Measurements from ENCODE around the gene SLC25A21.
A peak's percentile ranks its signal among the peaks of the same experiment; 100 is the strongest.

Gene SLC25A21

DNA sequence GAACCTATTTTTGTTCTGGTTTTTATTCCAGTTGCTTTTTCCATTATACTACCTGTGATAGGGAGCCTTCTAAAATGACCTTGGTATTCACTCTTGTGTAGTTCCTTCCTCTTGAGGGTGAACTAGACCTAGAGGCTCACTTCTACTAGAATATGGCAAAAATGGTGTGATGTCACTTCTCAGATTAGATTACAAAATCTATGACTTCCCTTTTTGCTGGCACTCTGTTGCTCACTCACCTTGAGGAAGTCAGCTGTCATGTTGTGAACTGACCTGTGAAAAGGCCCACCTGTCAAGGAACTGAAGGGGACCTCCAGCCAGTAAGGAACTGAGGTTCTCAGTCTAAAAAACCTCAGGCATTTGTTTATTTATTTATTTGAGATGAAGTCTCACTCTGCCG is 31.0 kb upstream of the SLC25A21 start:
- ChIA-PET POLR2A (no interaction called here), CTCF (interaction anchor here (4.6 kb wide), 1 partner anchor 26 kb away, joined by 16 read pairs; no protein-coding TSS in a partner anchor)
- TF ChIP-seq, protein P1, sequence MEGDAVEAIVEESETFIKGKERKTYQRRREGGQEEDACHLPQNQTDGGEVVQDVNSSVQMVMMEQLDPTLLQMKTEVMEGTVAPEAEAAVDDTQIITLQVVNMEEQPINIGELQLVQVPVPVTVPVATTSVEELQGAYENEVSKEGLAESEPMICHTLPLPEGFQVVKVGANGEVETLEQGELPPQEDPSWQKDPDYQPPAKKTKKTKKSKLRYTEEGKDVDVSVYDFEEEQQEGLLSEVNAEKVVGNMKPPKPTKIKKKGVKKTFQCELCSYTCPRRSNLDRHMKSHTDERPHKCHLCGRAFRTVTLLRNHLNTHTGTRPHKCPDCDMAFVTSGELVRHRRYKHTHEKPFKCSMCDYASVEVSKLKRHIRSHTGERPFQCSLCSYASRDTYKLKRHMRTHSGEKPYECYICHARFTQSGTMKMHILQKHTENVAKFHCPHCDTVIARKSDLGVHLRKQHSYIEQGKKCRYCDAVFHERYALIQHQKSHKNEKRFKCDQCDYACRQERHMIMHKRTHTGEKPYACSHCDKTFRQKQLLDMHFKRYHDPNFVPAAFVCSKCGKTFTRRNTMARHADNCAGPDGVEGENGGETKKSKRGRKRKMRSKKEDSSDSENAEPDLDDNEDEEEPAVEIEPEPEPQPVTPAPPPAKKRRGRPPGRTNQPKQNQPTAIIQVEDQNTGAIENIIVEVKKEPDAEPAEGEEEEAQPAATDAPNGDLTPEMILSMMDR (IDR thresholded peaks at IDR 0.05; ENCODE audit: insufficient read depth, low read length, missing control alignments) = no peak
- DNase-seq (ENCODE audit: low read depth, low spot score) = no peak
- H3K4me3 ChIP-seq (ENCODE audit: low read depth, low read length) = no peak overlapping the region

DNA sequence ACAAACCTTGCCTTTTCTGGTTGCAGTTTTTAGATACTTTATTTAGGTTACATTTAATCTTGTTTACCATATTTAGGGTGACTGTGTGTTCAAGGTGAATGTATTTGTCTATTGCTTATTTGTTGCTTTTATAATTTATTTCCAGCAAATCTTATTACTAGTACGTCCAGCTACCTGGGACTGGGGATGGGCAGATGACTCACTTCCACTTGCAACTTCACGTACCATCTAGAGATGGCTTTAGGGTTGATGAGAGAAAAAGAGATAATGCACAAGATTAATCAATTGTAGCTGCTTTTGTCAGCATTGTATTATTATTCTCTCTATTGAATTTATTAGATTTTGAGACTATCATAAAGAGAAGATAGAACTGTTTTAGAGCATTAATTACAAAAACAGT is 30.4 kb upstream of the SLC25A21 start:
- ChIA-PET POLR2A (no interaction called here), CTCF (interaction anchor here (0.9 to 4.6 kb wide), 3 partner anchors 27 to 649 kb away, joined by 3 to 16 read pairs (median 3); no protein-coding TSS in a partner anchor)
- no peak for DNase-seq (ENCODE audit: low read depth, low spot score)
- TF ChIP-seq, protein P1 (IDR thresholded peaks at IDR 0.05; ENCODE audit: insufficient read depth, low read length, missing control alignments) = no peak
- H3K4me3 ChIP-seq (ENCODE audit: low read depth, low read length) = no peak overlapping the region

DNA sequence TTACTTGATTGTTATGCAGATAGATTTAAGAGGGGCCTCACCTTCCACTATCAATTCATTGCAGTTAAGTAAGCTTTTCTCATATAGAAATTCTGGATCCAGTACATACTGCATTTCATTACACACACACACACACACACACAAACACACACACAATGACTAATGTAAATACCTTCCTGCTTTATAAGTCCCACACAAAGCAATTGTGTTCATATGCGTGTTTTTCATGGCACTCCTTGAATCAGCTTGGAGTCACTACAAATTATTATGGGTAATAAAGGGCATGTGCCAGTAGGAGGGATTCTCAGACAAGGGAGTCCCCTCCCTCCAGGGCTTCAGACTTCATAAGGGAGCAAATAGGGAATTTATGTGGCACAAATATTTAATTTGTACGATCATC is 29.9 kb upstream of the SLC25A21 start:
- CTCF ChIA-PET = interaction anchor here (0.9 to 4.6 kb wide), 5 partner anchors 27 to 649 kb away, joined by 3 to 16 read pairs (median 3); no protein-coding TSS in a partner anchor

DNA sequence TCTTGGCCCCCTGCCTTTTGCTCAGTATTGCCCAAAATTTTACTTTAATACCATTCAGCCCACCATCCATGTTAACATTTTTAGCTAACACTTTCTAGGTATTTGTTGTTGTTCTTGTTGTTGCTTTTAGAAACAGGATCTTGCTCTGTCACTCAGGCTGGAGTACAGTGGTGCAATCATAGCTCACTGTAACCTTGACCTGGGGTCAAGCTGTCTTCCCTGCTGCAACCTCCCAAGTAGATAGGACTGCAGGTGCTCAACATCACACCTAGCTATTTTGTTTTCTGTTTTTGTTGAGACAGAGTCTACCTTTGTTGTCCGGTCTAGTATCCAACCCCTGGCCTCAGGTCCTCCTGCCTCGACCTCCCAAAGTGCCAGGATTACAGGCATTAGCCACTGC is 29.3 kb upstream of the SLC25A21 start:
- TF ChIP-seq, protein P1 (IDR thresholded peaks at IDR 0.05; ENCODE audit: insufficient read depth, low read length, missing control alignments) = no peak
- no peak for DNase-seq (ENCODE audit: low read depth, low spot score)
- ChIA-PET CTCF (interaction anchor here (0.9 to 4.6 kb wide), 4 partner anchors 28 to 648 kb away, joined by 3 to 16 read pairs (median 4); no protein-coding TSS in a partner anchor), POLR2A (no interaction called here)
- no peak overlapping the region for H3K4me3 ChIP-seq (ENCODE audit: low read depth, low read length)

More for the DNA sequence above, 29.9 kb upstream of the SLC25A21 start:
- no peak overlapping the region for H3K4me3 ChIP-seq (ENCODE audit: low read depth, low read length)
- POLR2A ChIA-PET = no interaction called here
- DNase-seq (ENCODE audit: low read depth, low spot score) = no peak
- TF ChIP-seq, protein P1 (IDR thresholded peaks at IDR 0.05; ENCODE audit: insufficient read depth, low read length, missing control alignments) = no peak

DNA sequence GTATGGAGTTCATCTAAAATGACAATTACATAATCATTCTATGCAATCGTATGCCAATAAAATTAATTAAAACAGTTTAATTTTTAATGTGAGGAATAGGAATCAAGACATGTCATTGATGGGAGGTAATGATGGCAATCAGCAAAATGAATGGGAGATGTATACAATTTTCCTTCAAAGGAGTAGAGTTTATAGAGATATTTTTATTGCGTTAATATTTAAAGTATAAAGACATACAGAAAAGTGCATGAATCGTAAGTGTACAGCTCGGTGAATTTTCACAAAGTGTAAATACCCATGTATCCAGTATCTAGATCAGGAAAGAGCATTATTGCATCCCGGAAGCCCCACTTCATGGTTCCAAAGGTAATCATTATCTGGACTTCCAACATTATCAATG is 26.5 kb upstream of the SLC25A21 start:
- POLR2A ChIA-PET = interaction anchor here (0.6 kb wide), 1 partner anchor 82 kb away, joined by 4 read pairs; no protein-coding TSS in a partner anchor
- CTCF ChIA-PET = interaction anchor here (0.7 to 3.5 kb wide), 3 partner anchors 10 to 35 kb away, joined by 3 to 20 read pairs (median 8); no protein-coding TSS in a partner anchor
- no peak for DNase-seq (ENCODE audit: low read depth, low spot score)
- TF ChIP-seq, protein P1 (IDR thresholded peaks at IDR 0.05; ENCODE audit: insufficient read depth, low read length, missing control alignments) = no peak
- H3K4me3 ChIP-seq (ENCODE audit: low read depth, low read length) = peak overlapping the region; percentile 86

DNA sequence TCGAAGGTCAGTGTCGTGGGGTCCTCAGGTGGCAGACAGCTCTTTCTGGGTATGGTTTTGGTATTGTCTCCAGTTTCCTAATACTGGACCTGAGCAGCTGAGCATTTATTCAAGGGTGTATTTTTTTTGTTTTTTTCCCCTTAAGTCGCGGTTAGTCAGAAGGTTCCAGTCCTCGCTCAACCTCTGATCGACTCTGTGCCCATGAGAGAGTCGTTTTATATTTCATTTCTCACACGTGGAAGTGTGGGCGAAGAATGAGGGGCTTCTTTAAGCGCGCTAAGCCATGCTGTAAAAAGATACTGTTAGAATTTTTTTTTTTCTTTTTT is 25.8 kb upstream of the SLC25A21 start:
- peak overlapping the region; percentile 86 for H3K4me3 ChIP-seq (ENCODE audit: low read depth, low read length)
- ChIA-PET POLR2A (interaction anchor here (1.4 kb wide), 2 partner anchors 13 to 26 kb away, joined by 3 to 8 read pairs; partner anchors contain the start of gene SLC25A21), CTCF (interaction anchor here (0.7 to 3.5 kb wide), 4 partner anchors 9 to 35 kb away, joined by 3 to 20 read pairs (median 6); no protein-coding TSS in a partner anchor)

More for the DNA sequence above, 25.8 kb upstream of the SLC25A21 start:
- TF ChIP-seq, protein P1 (IDR thresholded peaks at IDR 0.05; ENCODE audit: insufficient read depth, low read length, missing control alignments) = no peak
- no peak for DNase-seq (ENCODE audit: low read depth, low spot score)
